DMS53 (cell line): ENCODE results near the gene MICU1.
"Not testable (repeated sequence)": the region's sequence is repeated elsewhere in the genome, so short reads cannot be mapped to it uniquely, and the experiment has no call there.

ENCODE experiments used
- DNase-seq: peaks from one replicate; lab custom pipeline; 2025; lab: John Stamatoyannopoulos, UW

Gene MICU1

DNA sequence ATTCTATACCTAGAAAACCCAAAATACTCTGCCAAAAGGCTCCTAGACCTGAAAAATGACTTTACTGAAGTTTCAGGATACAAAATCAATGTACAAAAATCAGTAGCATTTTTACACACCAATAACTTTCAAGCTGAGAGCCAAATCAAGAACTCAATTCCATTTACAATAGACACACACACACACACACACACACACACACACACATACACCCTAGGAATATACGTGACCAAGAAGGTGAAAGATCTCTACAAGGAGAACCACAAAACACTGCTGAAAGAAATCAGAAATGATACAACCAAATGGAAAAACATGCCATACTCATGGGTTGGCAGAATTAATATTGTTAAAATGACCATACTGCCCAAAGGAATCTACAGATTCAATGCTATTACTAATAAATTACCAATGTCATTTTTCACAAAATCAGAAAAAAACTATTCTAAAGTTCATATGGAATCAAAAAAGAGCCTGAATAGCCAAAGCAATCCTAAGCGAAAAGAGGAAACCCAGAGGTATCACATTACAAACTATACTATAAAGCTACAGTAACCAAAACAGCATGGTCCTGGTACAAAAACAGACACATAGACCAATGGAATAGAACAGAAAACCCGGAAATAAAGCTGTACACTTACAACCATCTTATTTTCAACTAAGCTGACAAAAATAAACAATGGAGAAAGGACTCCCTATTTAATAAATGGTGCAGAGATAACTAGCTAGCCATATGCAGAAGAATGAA is 122.0 kb downstream of the MICU1 start:
- DNase-seq = no peak

DNA sequence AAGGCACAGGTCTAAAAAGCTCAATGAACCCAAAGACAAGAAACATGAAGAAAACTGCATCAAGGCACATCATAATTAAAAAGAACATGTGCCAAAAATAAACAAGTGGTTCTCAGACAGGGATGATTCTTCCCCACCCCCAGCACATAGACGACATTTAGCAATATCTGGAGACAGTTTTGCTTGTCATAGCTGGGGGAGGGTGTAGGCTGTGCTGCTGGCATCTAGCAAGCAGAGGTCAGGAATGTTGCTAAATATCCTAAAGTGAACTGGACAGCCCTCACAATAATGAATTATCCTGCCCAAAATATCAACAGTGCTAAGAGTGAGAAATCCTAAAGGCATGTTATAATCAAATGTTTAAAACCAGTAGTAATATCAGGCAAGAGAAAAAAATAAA is 122.6 kb downstream of the MICU1 start:
- DNase-seq = no peak

DNA sequence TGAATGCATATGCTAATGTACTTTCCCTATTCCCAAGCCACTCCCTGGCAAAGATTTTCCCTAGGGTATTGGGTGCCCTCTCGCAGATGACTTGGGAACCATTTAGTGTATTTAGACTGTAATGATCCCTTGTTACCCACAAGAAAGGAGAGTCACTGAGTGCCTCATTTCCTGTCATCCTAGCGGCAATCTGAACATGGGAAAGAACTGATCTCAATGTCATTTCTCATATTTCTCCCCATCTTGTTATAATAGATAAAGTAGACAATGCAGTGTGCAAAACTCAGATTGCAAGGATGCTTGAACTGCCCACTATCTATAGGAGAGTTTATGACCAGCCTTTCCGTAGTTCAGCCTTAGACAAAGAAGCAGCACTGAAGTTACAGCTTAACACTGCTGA is 123.3 kb downstream of the MICU1 start:
- no peak for DNase-seq

DNA sequence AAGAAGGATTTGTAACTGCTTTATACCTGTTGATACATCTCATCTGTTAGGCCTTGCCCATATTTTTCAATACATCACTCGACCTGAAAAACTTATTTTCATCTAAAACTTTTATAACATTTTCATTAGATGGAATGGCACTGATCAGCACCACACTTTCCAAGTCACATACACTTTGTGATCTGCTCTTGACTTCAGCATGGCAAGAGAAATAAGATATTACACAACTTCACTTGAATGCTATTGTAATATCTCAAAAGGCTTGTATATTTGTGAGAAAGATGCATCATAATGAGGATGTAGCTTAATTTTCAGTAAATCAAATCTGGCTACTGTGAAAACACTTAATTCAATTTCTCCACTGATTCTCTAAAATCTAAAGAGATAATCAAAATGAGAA is 126.2 kb downstream of the MICU1 start:
- DNase-seq = no peak

DNA sequence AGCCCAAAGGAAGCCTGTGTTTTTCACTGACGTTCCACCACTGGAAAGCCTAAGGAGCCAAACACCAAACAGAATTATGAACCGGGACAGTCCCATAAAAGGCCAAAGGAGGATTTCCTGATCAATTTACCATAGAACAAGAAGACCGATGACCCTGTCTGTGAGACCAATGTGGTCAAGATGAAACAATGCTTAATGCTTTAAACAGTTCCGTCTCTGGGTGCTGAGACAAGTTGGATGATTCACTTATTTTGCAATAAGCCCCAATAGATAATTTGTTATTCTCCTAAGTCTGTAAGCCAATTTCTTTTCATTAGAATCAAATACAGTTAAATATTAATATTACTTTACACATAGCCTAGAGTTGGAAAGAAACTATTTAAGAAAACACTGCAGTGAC is 134.9 kb downstream of the MICU1 start:
- DNase-seq = no peak

DNA sequence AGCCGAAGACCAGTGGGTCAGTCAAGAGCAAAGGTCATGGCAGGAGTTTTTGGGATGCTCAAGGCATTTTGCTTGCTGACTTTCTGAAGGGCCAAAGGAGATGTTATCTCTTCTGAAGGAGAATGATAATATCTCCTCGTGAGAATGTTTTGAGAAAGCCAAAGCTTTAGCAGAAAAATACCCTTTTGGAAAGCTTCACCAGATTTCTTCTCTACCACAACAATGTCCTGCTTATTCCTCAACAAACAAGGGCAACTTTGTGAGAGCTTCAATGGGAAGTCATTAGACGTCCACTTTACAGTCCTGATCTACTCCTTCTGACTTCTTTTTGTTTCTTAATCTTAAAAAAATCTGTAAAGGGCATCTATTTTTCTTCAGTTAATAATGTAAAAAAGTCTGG is 138.4 kb downstream of the MICU1 start:
- no peak for DNase-seq

DNA sequence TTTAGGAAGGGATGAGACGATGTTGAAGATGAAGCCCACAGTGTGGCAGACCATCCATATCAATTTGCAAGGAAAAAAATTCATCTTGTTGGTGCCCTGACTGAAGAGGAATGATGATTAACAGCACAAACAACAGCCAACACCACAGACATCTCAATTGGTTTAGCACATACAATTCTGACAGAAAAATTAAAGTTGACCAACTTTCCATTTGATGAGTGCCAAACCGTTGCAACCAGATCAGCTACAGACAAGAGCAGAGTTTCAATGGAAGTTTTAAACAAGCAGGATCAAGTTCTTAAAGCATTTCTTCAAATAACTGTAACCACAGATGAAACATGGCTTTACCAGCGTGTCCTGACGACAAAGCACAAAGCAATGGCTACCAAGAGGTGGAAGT is 138.8 kb downstream of the MICU1 start:
- DNase-seq = no peak

DNA sequence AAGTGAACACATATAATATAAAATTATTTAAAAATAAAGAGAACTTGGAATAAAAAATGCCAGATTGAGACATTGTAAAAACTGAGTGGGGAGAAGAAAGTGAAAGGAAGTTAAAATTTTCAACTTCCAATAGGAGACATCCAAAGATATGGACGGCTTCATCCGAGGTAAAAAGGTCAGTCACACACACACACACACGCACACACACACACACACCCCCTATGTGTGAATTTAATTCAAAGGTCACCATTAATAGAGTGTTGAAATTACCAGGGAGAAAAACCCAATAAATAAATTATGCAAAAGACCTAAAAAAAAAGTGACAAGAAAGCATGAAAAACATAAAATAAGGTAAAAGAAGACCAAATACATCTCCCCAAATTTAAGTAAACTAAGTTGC is 140.2 kb downstream of the MICU1 start:
- DNase-seq = no peak

DNA sequence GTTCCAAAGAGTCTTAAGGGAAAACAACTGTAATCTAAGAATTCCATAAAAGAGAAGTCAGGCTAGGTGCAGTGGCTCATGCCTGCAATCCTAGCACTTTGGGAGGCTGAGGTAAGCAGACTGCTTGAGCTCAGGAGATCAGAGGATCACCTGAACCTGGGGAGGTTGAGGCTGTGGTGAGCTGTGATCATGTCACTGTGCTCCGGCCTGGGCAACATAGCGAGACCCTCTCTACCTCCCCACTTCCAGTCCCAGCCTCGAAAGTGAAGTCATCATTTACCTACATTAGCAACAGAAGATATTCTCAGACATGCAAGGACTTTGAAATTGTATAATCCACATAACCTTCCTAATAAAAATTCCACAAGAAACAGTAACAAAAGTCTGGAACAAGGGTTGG is 141.4 kb downstream of the MICU1 start:
- DNase-seq = no peak

DNA sequence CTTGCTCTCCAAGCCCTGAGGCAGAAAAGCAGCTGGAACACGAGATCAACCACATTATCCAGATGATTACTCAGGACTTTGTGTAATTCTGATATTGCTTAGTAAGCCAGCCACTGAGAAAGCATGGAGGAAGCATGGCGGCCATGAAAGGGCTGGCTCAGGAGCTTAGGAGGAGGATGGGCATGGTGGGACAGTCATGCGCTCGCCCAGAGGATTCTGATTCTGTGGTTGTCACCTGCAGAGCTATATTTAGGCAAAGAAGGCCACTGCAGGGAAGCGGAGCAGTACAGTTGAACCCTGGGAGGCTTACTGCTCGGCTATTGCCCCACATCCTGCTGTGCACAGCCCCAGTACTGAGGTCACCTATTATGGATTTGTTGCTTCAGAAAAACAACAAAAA is 142.4 kb downstream of the MICU1 start:
- no peak for DNase-seq

DNA sequence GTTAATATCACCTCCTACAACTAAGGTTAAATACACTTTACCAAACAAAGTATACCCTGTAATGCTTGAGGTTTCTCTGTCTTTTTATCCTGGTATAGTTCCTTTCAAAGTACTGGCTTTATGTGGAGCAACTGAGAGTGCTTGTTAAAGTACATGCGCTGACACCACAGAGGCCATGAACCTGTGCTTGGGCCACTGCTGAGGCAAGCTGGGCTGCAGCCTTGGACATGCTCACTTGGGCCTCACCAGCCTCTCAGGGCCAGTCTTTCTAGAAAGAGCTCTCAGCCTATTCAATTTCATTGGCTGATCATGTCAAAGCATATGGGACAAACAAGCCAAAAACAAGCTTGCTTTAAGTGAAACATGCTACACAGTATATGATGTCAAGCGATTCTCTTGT is 145.0 kb downstream of the MICU1 start:
- DNase-seq = no peak

DNA sequence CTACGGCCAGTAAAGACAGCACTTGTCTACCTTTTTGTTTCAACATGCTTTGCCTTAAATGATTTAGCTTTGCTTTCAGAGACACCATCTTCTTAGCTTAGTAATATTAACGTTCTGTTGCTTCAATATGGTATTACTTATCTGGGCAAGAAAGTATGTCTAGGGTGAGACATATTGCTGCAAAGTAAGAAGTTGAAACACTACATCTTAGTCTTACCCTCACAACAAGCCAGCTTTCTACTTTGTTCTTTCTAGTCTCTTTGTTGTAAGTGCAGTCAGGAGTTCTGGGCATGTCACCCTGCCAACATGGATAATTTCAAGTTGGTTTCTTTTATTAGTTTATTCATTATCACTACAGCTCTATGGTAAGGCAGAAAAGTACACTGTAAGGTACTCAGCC is 148.4 kb downstream of the MICU1 start:
- no peak for DNase-seq

DNA sequence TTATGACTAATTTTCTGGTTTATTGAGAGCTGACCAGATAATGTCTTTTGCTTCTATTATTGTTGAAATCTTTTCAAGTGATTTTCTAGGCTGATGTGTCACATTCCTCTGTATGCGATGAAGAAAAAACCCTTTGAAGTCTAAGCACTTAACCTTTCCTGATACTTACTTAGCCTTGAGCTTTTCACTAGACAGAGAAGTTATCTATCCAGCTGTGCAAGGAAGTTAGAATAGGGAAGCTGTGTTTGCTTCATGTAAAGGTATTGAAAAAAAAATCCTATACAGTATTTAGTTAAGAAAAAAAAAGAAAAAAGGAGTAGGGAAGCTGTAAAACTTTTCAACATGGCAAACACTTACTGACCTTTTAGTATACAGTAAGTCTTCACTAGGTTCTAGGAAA is 153.6 kb downstream of the MICU1 start:
- no peak for DNase-seq

DNA sequence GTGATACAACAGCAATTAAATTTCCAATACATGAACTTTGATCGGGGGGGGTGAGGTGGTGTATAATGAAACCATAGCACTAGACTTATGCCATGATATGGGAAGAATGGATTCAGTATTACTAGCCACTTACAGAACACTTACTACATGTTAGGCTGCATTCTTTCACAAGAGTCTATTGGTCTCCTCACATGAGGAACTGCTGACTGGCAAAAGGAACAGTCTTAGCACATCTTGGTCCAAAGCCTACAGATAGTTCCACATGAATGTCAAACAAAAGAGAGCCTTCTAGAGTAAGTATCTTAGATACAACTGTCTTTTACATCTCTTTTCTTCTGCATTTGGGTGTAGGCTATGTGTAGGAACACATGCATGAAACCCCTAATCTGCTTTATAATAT is 155.2 kb downstream of the MICU1 start:
- DNase-seq = no peak

DNA sequence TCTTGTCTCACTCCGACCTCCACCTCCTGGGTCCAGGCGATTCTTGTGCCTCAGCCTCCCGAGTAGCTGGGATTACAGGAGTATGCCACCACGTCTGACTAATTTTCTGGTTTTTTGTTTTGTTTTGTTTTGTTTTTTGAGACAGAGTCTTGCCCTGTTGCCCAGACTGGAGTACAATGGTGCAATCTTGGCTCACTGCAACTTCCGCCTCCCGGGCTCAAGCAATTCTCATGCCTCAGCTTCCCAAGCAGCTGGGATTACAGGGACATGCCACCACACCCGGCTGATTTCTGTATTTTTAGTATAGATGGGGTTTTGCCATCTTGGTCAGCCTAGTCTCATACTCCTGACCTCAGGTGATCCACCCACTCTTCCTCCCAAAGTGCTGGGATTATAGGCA is 158.8 kb downstream of the MICU1 start:
- DNase-seq = not testable (repeated sequence)

DNA sequence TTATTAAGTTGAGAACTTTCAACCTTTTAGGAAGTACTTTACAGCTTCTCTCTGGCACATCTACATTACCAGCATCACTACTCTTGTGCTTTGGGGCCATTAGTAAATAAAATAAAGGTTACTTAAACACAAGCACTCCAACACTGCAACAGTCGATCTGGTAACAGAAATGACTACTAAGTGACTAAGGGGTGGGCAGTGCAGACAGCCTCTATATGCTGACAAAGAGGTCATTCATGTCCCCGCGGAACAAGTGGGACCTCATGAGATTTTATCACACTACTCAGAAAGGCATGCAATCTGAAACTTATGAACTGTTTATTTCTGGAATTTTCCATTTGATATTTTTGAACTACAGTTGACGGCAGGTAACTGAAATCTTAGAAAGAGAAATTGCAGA is 159.9 kb downstream of the MICU1 start:
- DNase-seq = no peak

DNA sequence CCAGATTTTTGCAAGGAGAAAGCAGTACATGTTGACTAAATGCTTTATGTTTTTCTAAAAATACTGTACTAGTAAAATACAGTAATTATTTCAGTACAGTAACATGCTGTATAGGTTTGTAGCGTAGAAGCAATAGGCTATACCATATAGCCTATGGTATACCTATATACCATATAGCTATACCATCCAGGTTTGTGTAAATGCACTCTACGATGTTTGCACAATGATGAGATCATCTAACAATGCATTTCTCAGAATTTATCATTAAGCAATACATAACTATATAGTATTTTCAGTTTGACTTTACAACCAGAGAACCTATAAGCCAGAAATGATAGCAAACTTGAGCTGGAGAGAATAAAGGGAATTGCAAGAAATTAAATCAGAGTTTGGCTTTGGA is 161.4 kb downstream of the MICU1 start:
- DNase-seq = no peak

DNA sequence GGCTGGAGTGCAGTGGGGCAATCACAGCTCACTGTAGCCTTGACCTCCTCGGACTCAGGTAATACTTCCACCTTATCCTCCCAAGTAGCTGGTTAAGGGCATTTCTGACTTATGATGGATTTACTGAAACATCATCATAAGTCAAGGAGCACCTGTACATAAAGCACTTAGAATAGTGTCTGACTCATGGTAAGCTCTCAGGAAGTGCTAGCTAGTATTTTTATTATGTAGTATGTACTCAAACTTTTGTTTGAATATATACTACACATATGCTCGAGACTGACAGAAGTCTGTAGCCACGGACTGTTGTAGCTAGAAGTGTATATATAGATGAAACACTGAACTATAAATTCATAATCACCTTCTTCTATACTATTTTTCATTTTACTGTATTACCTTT is 163.6 kb downstream of the MICU1 start:
- peak; percentile 59 for DNase-seq

DNA sequence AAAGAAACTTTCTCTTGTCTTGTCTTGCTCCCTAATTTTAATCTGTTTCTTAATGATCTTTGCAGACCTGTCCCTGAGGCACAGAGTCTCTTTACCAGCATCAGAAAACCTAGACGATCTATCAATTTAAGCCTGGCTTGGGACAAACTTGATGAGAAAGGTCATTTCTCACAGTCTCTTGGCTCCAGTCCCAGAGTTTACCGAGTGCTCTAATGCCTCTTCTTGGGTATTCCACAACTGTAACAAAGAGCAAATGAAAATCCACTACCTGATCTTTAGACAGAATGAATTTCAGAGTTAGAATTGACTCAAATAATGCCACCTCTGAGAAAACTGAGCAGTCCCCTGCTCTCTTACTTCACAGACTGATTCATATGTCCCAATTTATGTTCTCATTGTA is 164.8 kb downstream of the MICU1 start:
- no peak for DNase-seq

DNA sequence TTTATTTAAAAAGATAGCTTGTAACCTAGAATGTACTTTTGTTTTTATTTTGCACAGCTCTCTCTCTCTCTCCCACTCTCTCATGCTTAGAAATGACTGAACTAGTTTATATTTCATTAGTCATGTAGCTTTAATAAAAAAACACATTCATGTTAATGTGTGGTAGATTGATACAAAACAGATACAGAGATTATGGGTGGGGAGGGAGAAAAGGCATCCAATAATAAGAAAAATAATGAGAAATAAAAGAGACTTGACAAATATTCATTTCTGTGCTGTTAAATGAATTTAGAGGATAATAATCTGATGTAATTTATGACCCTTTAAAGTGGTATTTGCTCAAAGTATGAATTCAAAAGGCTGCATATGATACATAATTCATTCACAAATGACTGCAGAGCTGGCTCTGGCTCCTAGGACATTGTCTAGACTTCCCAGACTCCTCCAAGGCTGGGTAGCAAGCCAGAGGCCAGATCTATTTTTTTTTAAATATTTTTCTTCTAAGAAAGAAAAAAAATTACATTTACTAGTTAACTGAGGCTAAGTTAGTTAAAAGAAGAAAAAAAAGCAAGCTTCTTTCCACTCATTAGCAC is 165.5 kb downstream of the MICU1 start:
- no peak for DNase-seq

DNA sequence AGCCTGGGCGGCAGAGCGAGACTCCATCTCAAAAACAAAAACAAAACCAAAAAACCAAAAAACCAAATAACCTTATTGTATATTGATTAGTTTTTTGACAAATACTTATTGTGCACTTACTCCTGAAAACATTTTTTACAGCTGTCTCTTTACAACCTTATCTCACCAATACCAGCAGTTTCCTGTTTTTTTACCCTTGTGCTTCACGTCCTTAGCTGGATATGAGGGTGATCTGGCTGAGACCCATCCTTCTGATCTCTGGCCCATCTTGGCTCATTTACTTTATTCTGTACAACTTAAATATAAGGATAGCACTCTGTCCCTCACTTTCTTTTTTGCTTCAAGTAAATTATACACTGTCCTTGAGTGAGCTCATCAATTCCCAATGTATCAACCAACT is 166.6 kb downstream of the MICU1 start:
- DNase-seq = no peak

DNA sequence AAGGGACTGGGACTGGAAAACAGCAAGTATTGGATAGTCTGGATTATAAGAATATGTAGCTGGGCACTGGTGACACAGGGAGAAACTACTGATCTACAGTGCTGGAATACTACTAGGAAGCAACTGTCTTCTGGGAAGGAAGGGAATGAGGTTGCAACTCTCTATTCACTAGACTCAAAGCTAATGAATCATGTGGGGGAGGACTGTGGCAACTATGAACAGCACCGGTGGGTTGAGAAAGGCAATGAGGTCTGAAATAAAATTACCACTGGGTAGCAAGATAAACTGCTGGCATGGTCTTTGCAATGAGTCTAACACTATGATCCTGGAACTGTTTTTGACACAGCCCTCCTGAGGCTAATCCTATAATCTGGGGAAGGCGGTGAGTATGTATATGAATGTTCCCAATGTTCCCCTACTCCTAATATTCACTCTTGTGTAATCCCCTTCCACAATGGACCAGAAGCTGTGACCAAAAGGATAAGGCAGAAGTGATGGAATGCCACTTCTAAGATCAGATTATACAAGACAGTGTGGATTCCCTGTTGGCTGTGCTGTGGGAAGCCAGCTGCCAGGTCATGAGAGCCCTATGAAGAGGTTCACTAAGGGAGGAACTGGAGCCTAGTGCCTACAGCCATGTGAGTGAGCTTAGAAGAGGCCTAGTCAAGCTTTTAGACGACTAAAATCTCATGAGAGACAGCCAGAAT is 169.8 kb downstream of the MICU1 start:
- peak; percentile 7 for DNase-seq

DNA sequence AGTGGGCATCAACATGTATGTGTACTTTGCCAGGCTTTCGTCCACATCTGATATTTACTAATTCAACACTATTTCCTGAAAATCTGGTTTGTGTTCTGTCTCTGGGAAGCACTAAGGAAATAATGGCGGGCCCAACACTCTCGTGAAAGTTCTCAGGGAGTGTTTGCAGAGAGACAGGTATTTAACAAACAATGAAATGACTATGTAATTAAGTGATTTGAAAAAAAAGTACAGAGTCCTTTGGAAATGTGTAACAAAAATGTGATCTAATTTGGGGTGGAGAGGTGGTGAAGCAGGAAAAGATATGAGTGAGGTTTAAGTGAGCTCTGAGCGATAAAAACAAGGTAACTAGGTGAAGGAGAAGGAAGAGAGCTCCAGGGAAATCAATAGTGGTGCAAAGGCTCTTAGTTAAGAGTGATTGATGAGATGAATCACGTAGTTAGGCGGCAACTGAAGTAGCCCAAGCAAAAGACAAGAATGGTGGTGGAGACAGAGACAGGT is 175.9 kb downstream of the MICU1 start:
- peak; percentile 83 for DNase-seq
